GM23338 (cell line): ENCODE measurements around the gene GPR176. TPM values are rescaled to one million over a fixed set of nuclear protein-coding genes. Genes with fewer than 3 reads are reported as not detected.

Source experiments
- ATAC-seq: fragments of 200-7000 bp; cut with Tn5 transposase; 3 replicates; pipeline ENCODE4 v1.9.1; 2020
- DNase-seq: peaks from one replicate; pipeline ENCODE4 v3.0.0-alpha.2; 2015; ENCODE audit warnings: low spot score
- H2AFZ ChIP-seq: fragments of 200-600 bp; sonication (generic); 2 replicates; pipeline ENCODE4 v1.8.0; 2016; ENCODE audit warnings: antibody characterized with exemption, mild to moderate bottlenecking, moderate library complexity
- H3F3A ChIP-seq: fragments of 200-600 bp; sonication (generic); replicated peaks from 2 replicates; pipeline ENCODE4 v1.8.0; 2017; ENCODE audit warnings: antibody characterized with exemption, mixed run types, low read depth
- H3K27ac ChIP-seq: fragments of 200-600 bp; sonication (generic); 2 replicates; pipeline ENCODE4 v1.6.1; 2016; ENCODE audit warnings: low read depth
- H3K27me3 ChIP-seq: fragments of 200-600 bp; sonication (generic); 2 replicates; pipeline ENCODE4 v1.8.0; 2016; ENCODE audit warnings: mild to moderate bottlenecking, mixed run types, moderate library complexity; ENCODE audit not compliant: insufficient read depth
- H3K36me3 ChIP-seq: fragments of 200-600 bp; sonication (generic); 2 replicates; pipeline ENCODE4 v1.8.0; 2016; ENCODE audit warnings: mild to moderate bottlenecking; ENCODE audit not compliant: insufficient read depth
- H3K4me1 ChIP-seq: fragments of 200-600 bp; sonication (generic); 2 replicates; pipeline ENCODE4 v1.8.0; 2016; ENCODE audit warnings: mild to moderate bottlenecking, moderate library complexity; ENCODE audit not compliant: insufficient read depth
- H3K4me2 ChIP-seq: fragments of 200-600 bp; sonication (generic); 2 replicates; pipeline ENCODE4 v1.7.1; 2017; ENCODE audit warnings: mixed run types
- H3K4me3 ChIP-seq: fragments of 200-600 bp; sonication (generic); 2 replicates; pipeline ENCODE4 v1.6.1; 2016; ENCODE audit warnings: mixed run types
- H3K79me2 ChIP-seq: fragments of 200-600 bp; sonication (generic); replicated peaks from 2 replicates; pipeline ENCODE4 v1.8.0; 2017; ENCODE audit warnings: mild to moderate bottlenecking; ENCODE audit not compliant: insufficient read depth
- H3K9me2 ChIP-seq: fragments of 200-600 bp; sonication (generic); 2 replicates; pipeline ENCODE4 v1.8.0; 2017; ENCODE audit not compliant: insufficient read depth
- H4K20me1 ChIP-seq: fragments of 200-600 bp; sonication (generic); replicated peaks from 2 replicates; pipeline ENCODE4 v1.8.0; 2017; ENCODE audit warnings: mild to moderate bottlenecking; ENCODE audit not compliant: insufficient read depth
- H3K27ac Mint-ChIP-seq: 2 replicates; pipeline ENCODE4 v1.8.0; 2020; ENCODE audit warnings: inconsistent platforms, mild to moderate bottlenecking, moderate library complexity, mixed read lengths
- H3K27me3 Mint-ChIP-seq: 3 replicates; pipeline ENCODE4 v1.8.0; 2022; ENCODE audit warnings: low read depth, mild to moderate bottlenecking, moderate library complexity, mixed read lengths, inconsistent platforms; ENCODE audit not compliant: insufficient read depth, poor library complexity
- H3K36me3 Mint-ChIP-seq: 3 replicates; pipeline ENCODE4 v1.8.0; 2021; ENCODE audit warnings: low read depth, mild to moderate bottlenecking, inconsistent platforms, moderate library complexity, mixed read lengths
- H3K4me1 Mint-ChIP-seq: 3 replicates; pipeline ENCODE4 v1.8.0; 2020; ENCODE audit warnings: mild to moderate bottlenecking, inconsistent platforms, mixed read lengths
- H3K4me3 Mint-ChIP-seq: 3 replicates; pipeline ENCODE4 v1.8.0; 2021; ENCODE audit warnings: moderate library complexity, mild to moderate bottlenecking, inconsistent platforms, mixed read lengths
- H3K9me3 Mint-ChIP-seq: 3 replicates; pipeline ENCODE4 v1.8.0; 2020; ENCODE audit warnings: moderate library complexity, mild to moderate bottlenecking, inconsistent platforms, mixed read lengths
- CREB1 ChIP-seq: fragments of 250-450 bp; sonication (Bioruptor Pico); IDR thresholded peaks from 2 replicates; pipeline ENCODE4 v1.5.0; 2020; ENCODE audit warnings: low read depth, mild to moderate bottlenecking, moderate library complexity
- CTCF ChIP-seq, 2 experiments: fragments of 200-600 bp in 1 of 2; sonication (generic) in 1 of 2; conservative IDR thresholded peaks; 2 replicates each; pipeline versions ENCODE4 v1.5.1 to v1.6.1; 2016 to 2017; ENCODE audit warnings: antibody characterized with exemption in 2 of 2, low read depth in 2 of 2, mild to moderate bottlenecking in 2 of 2, moderate library complexity in 1 of 2
- ETS1 ChIP-seq: IDR thresholded peaks from 2 replicates; pipeline ENCODE4 v1.6.1; 2016; ENCODE audit warnings: antibody characterized with exemption
- EZH2 ChIP-seq: fragments of 200-600 bp; sonication (generic); IDR thresholded peaks from one replicate; pipeline ENCODE4 v1.8.0; 2017; ENCODE audit warnings: antibody characterized with exemption, mild to moderate bottlenecking, low read depth; ENCODE audit not compliant: unreplicated experiment
- EZH2phosphoT487 ChIP-seq: fragments of 200-600 bp; sonication (generic); IDR thresholded peaks from one replicate; pipeline ENCODE4 v1.8.1; 2018; ENCODE audit warnings: antibody characterized with exemption; ENCODE audit not compliant: unreplicated experiment
- JUNB ChIP-seq: IDR thresholded peaks from one replicate; pipeline ENCODE4 v1.6.1; 2016; ENCODE audit warnings: antibody characterized with exemption; ENCODE audit not compliant: unreplicated experiment
- NANOG ChIP-seq: IDR thresholded peaks from 2 replicates; pipeline ENCODE4 v1.6.1; 2016; ENCODE audit warnings: antibody characterized with exemption, borderline replicate concordance
- POLR2AphosphoS5 ChIP-seq: IDR thresholded peaks from 2 replicates; pipeline ENCODE4 v1.6.1; 2016; ENCODE audit warnings: antibody characterized with exemption, low read depth
- REST ChIP-seq: IDR thresholded peaks from one replicate; pipeline ENCODE4 v1.6.1; 2018; ENCODE audit warnings: antibody characterized with exemption; ENCODE audit not compliant: unreplicated experiment
- STAT1 ChIP-seq: IDR thresholded peaks from one replicate; pipeline ENCODE4 v1.6.1; 2016; ENCODE audit warnings: antibody characterized with exemption; ENCODE audit not compliant: unreplicated experiment
- ZNF114 ChIP-seq: fragments of 250-450 bp; sonication (Bioruptor Pico); IDR thresholded peaks from 2 replicates; pipeline ENCODE4 v1.5.0; 2020; ENCODE audit warnings: mild to moderate bottlenecking, moderate library complexity
- ZNF331 ChIP-seq: fragments of 250-450 bp; sonication (Bioruptor Pico); IDR thresholded peaks from 2 replicates; pipeline ENCODE4 v1.5.0; 2020; ENCODE audit warnings: low read depth, mild to moderate bottlenecking, moderate library complexity
- polyA plus RNA-seq: library from polyadenylated mRNA; unstranded; fragments of >200 nt; fragmentation: Nextera tagmentation; extraction: Ambion mirVana; gene quantifications from 2 replicates; pipeline ENCODE4 v1.2.1, GENCODE V29; 2016
- total RNA-seq: library from RNA; depleted of rRNA; stranded (reverse); fragments of >200 nt; shearing (Covaris generic); gene quantifications from 2 replicates; pipeline ENCODE4 v1.2.3, GENCODE V29; 2014

The GPR176 gene
- total and polyA plus RNA-seq, 2 experiments from 2014 or later, result 60.0 to 248 TPM

GRCh38 chr15:39784125-39784524 is 135.9 kb downstream of the GPR176 start:
- H3F3A ChIP-seq, result no peaks in the 10 kb centered on the region; the same call in 1 of the 2 replicates
- H2AFZ ChIP-seq, result no peak overlapping the region
- H3K27ac ChIP-seq, result no peak overlapping the region
- TF ChIP-seq ZNF331 (CRISPR knock-in tag) (no peak), JUNB (no peak), EZH2phosphoT487 (no peak), ZNF114 (CRISPR knock-in tag) (no peak), ETS1 (no peak), POLR2AphosphoS5 (no peak), REST (no peak), STAT1 (no peak), EZH2 (no peak)
- peaks cover 54% of the 10 kb centered on the region for H3K4me1 ChIP-seq
- H3K27me3 Mint-ChIP-seq, result peaks cover 2% of the 10 kb centered on the region
- H3K36me3 Mint-ChIP-seq, result no peaks in the 10 kb centered on the region; the same call in 2 of the 3 replicates
- H3K79me2 ChIP-seq, result peaks cover 27% of the 10 kb centered on the region
- H3K4me3 Mint-ChIP-seq, result peak overlapping the region; percentile 78
- H3K27me3 ChIP-seq, result no peaks in the 10 kb centered on the region
- H3K4me3 ChIP-seq, result peak overlapping the region; percentile 91
- H3K9me3 Mint-ChIP-seq, result no peaks in the 10 kb centered on the region; the same call in 2 of the 3 replicates
- H3K27ac Mint-ChIP-seq, result no peak overlapping the region
- ATAC-seq (no peak), DNase-seq (no peak)
- H4K20me1 ChIP-seq, result no peaks in the 10 kb centered on the region
- peak overlapping the region; percentile 94 for H3K4me2 ChIP-seq
- no peaks in the 10 kb centered on the region for H3K36me3 ChIP-seq
- H3K4me1 Mint-ChIP-seq, result peaks cover 59% of the 10 kb centered on the region
- H3K9me2 ChIP-seq, result no peaks in the 10 kb centered on the region

GRCh38 chr15:39783244-39783820 is 136.7 kb downstream of the GPR176 start:
- no peaks in the 10 kb centered on the region; the same call in 2 of the 3 replicates for H3K9me3 Mint-ChIP-seq
- DNase-seq, result peak; percentile 32
- H3K36me3 Mint-ChIP-seq, result no peaks in the 10 kb centered on the region; the same call in 2 of the 3 replicates
- H3K4me3 Mint-ChIP-seq, result peak overlapping the region; percentile 78
- peaks cover 46% of the 10 kb centered on the region for H3K4me1 ChIP-seq
- peaks cover 2% of the 10 kb centered on the region for H3K27me3 Mint-ChIP-seq
- H3K27ac Mint-ChIP-seq, result peak overlapping the region; percentile 39
- H3K4me1 Mint-ChIP-seq, result peaks cover 51% of the 10 kb centered on the region
- no peaks in the 10 kb centered on the region for H3K36me3 ChIP-seq
- no peaks in the 10 kb centered on the region for H4K20me1 ChIP-seq
- peak; percentile 2; the same call in 1 of the 3 replicates for ATAC-seq
- H3F3A ChIP-seq, result no peaks in the 10 kb centered on the region; the same call in 1 of the 2 replicates
- H3K27ac ChIP-seq, result peak overlapping the region; percentile 72
- H3K27me3 ChIP-seq, result no peaks in the 10 kb centered on the region
- peak overlapping the region; percentile 58; the same call in 1 of the 2 replicates for H2AFZ ChIP-seq
- peak overlapping the region; percentile 94 for H3K4me2 ChIP-seq
- H3K9me2 ChIP-seq, result no peaks in the 10 kb centered on the region
- peaks cover 27% of the 10 kb centered on the region for H3K79me2 ChIP-seq
- H3K4me3 ChIP-seq, result peak overlapping the region; percentile 91
- no peak for TF ChIP-seq NANOG
- TF ChIP-seq POLR2AphosphoS5, result no peak
- no peak for TF ChIP-seq ETS1
- TF ChIP-seq STAT1, result no peak
- no peak for TF ChIP-seq CREB1
- TF ChIP-seq CTCF (conservative IDR thresholded peaks at IDR 0.05; ENCODE audit: low read depth in 2 of 2), result no peak
